GM12892 (cell line): Measurements from ENCODE around the gene SLC28A3.

Source experiments
- POLR2A ChIP-seq: IDR thresholded peaks from 2 replicates; pipeline ENCODE4 v1.6.1; 2011; ENCODE audit warnings: low read depth, low read length, control low read depth
- POLR2AphosphoS5 ChIP-seq: IDR thresholded peaks from 2 replicates; pipeline ENCODE4 v1.6.1; 2011; ENCODE audit warnings: low read depth, low read length, control low read depth
- TAF1 ChIP-seq: IDR thresholded peaks from 2 replicates; pipeline ENCODE4 v1.6.1; 2011; ENCODE audit warnings: low read depth, mild to moderate bottlenecking, control low read depth, low read length, borderline replicate concordance

- TF ChIP-seq POLR2AphosphoS5 (no peak), POLR2A (no peak), TAF1 (no peak)
These were observed 112.3 kb downstream of the SLC28A3 start for GRCh38 chr9:84228130-84228720.
